GM21723 (cell line): ENCODE data around the gene LRMDA.
A peak's percentile ranks its signal among the peaks of the same experiment; 100 is the strongest.
"Not testable (repeated sequence)": the region's sequence is repeated elsewhere in the genome, so short reads cannot be mapped to it uniquely, and the experiment has no call there.

Source experiments
- ATAC-seq: cut with Tn5 transposase; IDR thresholded peaks from one replicate; pipeline ENCODE4 v1.9.1; 2021; ENCODE audit warnings: mild to moderate bottlenecking, moderate library complexity; ENCODE audit not compliant: unreplicated experiment

LRMDA gene

DNA sequence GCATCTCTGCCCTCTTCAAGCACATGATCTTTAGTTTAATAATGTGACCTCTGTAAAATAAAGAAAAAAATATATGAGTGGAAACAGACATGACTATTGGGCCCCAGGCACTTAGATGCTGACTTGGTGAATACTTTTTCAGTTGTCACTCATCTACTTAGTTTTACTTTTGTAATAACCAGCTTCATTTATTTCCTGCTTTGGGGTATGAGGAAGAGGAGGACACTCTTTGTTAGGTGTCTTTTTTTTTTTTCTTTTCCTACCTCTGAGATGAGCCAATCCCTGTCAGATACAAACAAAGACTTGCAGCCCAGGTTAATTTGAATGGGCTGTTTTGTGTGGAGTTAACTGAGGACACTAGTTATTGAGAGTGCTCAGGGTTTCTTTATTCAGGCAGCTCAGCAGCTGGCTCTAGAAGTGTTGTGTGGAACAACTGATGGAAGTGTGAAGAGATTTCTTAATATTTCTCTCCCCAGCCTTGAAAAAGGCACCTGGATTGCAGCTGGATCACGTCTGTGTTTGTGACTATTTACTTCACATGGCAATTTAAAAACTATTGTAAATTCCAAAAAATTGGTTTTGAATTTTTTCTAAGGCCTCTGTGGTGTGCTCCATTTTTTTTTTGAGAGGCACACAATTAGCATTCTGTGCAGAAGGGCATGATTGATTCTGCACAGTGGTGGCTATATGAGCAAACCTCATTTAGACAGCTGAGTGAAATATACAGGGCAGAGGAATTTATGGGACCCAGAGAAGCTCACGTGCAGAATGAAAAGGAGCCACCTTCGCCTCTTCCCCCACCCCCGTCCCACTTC, 333.8 kb downstream of the LRMDA start:
- no peak for ATAC-seq

DNA sequence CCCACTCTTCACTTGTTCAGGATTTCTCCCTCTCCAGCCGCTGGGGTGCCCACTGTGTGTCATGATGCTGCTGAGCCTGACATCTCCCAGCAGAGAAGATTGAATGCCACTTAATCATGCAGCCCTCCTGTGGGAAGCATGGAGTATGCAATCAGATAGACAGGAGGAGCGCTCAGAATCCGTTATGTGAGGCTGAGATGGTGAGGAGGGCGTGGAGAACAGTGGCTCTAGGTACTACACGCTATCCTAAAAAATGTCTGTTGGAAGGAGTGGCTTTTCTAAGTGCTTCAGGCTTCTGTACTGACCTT, 334.3 kb downstream of the LRMDA start:
- ATAC-seq: no peak

DNA sequence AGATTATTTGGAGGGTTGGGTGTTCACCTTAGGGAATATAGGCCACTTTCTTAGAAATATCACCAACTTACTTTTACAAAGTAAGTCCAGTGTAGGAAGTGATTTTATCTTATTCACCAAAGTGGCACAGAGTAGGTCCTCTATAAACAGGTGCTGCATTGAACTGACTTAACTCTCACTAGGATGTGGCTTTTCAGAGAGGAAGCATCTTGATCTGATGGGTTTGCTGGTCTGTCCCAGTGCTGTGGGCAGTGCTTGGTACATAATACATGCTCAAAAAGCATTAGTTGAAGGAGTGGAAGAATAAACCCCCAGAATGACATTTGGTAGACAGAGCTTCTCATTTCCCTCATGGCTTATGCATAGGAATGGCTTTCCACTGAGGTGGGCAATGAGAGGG, 334.7 kb downstream of the LRMDA start:
- no peak for ATAC-seq

DNA sequence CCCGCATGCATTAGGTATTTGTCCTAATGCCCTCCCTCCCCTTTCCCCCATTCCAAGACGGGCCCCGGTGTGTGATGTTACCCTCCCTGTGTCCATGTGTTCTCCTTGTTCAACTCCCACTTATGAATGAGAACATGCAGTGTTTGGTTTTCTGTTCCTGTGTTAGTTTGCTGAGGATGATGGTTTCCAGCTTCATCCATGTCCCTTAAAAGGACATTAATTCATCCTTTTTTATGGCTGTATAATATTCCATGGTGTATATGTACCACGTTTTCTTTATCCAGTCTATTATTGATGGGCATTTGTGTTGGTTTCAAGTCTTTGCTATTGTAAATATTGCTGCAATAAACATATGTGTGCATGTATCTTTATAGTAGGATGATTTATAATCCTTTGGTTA, 335.3 kb downstream of the LRMDA start:
- ATAC-seq: not testable (repeated sequence)

DNA sequence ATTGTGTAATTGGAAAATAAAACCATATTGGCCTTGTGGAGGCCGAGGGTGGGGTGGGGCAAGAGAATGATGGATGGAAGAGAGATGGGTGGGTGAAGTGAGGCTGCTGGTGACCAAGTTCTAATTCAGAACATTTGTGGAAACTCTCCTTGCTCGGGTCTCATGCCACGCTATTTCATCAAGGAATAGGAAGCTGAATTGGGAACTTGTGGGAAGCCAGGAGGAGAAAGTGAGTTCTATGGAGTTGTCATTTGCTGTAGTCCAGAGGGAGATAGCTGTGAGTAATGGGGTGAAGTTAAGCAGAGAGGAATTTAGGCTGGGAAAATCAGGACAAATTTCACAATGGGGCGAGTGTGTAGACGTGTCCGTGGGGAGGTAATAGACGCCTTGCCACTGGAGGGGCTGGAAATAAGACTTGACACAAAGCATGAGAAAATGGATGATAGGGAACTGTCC, 339.2 kb downstream of the LRMDA start:
- no peak for ATAC-seq

DNA sequence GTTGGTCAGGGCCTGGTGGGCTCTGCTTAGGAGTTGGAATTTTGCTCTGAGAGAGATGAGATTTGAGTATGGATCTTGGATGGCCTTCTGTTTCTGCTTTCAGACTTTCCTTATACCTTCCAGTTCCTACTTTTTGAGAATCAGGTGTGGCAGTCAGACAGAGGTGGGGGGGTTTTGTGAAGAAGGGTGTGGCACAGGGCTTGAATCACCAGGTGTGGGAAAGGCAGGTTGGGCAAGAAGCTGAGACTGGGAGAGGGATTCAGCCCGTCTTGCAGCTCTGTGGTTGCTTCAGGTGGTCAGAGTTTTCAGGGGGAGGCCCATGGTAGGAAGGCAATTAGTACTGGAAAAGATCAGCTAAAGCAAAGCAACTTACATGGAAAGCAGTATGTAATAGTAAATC, 340.2 kb downstream of the LRMDA start:
- no peak for ATAC-seq

DNA sequence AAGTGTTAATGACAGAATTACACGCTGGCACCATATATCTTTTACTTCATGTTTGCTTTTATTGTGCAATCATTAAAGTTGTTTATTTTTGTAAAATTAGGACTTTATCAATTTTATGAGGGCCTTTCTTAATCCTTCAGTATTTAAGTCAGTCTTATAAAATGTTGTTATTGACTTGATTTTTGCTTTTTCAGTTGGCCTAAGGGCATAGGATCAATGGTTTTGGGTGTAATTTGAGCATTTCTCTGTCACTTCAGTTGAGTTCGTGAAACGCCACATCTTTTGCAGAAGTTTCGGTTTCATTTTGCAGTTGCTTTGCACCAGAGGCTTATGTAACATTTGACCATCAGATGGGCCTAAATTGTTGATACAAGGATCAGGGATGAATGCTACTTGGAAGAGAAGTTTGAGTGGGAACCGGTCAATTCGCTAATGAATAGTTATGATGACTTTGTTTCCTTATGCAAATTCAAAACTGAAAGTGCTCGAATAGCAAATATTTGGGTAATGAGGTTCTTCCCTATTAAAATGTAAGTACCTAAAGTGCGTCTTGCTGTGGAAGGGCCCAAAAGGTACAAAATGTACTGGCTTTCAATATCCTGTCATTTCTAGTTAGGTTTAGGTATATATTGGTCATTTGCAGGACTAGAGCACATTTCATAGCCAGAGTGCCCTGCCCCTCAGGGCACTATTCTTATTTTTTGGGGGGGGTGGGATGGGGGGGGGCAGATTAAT, 340.9 kb downstream of the LRMDA start:
- ATAC-seq: peak; percentile 73

DNA sequence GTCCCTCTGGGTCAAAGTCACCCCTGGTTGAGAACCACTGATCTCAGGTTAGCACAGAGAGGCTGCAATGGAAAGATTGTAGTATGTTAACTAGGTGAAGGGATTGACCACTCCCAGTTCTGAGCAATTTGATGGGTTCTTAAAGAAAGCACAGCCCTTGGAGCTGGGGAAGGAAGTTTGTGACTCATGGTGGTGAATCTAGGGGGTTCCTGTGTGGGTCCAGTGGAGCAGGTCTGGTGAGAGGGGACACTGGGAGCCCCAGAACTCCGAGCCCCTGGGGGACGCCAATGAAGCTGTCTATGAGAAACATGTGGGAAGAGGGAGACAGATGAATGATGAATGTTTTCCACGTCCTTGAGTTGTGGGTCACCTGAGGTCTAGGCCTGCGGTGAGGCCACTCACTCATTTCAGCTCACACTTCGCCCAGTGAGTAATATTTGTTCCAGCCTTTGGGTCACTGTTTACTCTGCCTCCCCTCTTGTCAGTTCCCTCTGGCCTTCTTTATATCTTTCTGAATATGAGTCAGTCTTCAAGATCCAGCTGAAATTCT, 341.9 kb downstream of the LRMDA start:
- ATAC-seq: no peak

DNA sequence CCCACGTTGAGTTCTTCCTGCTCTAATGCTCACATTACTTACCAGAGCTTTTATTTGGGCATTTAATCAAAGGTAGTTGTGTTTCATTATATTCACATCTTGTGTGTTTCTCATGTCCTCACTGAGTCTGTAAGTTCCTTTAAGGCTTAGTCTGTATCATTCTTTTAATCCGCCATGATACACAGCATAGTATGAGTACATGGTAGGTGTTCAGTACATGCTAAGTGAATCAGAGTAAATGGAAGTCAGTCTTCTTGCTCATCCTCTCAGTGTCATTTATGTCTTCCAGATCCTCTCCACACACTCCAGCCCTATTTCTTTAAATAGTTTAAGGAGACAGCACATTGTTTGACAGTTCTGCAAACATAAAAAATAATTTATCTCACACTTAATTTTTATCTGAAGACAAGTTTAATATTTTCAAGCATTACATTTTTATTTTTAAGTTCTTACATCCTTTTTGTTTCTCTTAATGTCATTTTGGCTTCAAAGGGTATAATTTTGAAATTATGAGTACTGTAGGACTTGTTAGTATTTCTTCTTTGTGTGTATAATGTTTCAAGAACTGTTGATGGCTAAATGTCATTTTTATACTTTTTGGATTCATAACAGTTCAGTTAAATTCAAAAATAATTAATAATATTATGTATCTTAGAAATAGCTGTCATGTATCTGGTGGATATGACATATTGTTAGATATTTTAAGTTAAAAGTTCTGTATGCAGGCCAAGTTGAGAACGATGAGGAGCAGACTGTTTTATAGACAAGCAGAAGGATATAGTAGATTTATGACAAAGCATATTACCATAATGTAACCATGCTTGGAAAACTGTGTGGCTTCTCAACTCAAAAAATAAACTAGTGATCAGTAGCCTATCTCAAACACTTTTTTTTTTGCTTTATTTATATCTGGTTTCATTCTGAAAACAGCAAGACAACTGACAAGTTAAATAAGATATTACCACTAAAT, 342.7 kb downstream of the LRMDA start:
- no peak for ATAC-seq

DNA sequence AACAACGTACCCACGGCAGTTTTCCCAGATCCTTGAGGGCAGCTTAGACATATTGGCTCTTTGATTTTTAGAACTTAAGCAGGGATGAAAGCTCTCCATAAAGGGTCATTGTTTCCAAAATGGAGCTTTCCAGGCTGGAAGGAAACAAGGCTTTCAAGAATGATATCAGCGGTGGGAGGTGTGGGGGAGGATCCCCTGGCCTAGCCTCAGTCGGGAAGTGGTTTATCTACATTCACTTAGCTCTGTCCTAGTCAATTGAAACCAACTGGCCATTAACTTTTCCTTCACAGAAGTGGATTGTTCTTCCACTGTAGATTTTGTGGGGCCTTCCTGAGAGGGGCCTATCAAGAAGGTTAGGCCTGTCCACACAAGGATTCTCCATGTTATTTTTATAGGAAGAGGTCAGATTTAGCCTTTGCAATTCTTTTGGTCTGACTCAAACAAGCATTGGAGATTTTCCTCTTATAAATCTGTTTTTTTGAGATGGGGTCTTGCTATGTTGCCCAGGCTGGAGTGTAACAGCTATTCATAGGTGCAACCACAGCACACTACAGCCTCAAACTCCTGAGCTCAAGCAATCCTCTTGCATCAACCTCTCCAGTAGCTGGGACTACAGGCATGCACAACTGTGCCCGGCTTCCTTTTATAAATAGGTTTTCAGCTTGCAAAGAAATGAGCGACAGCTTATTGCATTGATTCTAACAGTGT, 343.5 kb downstream of the LRMDA start:
- ATAC-seq: no peak

DNA sequence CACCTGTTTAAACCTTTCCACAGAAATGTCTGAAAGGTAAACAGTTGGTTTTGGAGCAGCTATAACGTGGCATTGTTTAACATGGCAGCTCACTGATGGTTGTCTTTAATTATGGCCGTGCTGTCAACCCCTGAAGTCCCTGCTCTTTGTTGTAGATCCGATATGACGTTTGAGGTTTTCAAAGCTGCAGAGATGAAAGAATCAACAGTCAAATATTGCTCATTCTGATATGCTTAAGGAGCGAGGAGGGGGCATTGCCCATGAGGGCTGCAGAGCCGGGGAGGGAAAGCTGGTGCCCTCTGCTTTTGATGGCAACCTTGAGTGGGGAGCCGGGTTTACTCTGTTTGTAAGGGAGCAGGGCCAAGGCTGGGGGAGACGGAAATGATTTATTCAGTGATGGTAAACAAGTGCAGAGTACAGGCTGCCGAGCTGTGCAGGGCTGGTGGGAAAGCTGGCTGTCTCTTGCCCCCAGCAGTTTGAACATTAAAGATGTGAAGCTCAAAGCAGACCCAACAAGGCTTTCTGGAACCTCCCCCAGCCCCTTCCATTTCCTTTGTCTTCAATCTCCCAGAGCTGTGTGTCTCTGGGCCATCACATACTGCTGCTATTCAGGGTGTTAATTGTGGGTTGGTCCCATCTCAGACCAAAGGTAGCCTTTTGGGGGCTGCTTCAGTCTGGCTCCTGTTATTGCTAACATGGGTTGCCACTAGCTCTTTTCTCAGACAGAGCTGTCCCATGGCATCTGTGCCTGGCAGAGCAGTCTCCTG, 345.5 kb downstream of the LRMDA start:
- no peak for ATAC-seq

DNA sequence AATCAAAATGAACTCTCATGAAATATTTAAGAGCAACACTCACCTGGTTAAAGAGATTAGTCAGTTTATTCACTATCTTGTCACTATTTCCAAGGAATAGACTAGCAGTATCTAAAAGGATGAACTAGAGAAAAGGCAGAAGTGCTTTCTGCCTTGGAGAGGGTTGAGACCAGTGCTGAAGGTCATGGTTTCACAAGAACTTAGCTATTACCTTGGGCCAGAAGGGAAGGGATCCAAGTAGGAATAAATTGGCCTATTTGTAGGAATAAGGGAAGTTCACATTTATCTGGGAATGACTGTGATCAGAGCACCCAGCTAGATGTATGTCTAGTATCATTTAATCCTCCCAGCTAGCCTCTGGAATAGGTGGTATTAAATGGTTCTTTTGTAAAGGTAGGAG, 347.2 kb downstream of the LRMDA start:
- ATAC-seq: no peak

DNA sequence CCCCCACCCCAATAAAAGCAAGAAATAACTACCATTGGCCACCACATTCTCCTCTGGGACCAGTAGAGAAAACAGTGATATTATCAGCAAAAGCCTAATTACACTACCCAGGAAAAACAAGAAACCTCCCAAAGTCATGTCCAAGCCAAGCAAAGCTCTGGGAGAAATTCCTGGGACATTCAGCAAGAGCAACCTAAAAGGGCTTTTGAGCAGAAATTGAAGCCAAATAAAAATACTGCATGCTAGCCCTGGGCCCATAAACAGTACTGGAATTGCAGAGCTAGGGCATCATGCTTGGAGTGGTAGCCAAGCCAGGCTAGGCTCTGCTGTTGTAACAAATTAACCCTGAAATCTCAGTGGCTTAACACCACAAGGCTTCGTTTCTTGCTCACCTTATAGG, 347.9 kb downstream of the LRMDA start:
- no peak for ATAC-seq

DNA sequence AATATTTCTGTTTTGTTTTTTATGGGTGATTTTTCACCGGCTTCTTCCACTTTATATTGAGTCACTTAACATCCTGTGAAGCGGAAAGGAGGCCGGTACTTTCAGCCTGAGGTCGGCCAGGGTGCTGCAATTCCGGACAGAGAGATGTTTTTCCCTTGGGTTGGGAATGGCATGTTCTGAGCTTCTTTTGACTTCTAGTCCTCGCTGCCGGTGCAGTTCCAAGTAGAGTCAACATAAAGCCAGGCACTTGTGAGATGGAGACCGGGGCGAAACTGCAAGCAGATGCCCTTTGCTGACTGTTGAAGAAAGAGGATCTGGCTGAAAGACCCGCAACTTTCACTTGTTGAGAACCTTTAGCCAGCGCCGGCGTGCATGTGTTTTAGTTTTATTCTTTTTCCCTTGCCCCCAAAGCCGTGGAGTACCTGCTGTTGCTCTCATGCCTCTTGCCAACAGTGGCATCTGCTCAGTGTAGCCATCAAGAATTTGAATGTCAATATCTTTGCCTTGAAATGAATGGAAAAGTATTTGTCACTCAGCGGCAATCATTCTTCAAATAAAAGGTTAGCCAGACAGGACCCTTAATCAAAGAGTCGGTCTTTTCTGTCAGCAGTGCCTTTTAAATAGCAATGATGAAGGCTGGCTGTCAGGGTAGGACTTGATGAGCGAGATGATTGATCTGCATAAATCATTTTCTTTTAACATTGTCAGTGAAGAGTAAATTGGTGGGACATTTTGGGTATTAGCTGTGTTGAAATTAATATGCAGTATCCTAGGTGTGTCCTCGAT, 351.2 kb downstream of the LRMDA start:
- no peak for ATAC-seq

DNA sequence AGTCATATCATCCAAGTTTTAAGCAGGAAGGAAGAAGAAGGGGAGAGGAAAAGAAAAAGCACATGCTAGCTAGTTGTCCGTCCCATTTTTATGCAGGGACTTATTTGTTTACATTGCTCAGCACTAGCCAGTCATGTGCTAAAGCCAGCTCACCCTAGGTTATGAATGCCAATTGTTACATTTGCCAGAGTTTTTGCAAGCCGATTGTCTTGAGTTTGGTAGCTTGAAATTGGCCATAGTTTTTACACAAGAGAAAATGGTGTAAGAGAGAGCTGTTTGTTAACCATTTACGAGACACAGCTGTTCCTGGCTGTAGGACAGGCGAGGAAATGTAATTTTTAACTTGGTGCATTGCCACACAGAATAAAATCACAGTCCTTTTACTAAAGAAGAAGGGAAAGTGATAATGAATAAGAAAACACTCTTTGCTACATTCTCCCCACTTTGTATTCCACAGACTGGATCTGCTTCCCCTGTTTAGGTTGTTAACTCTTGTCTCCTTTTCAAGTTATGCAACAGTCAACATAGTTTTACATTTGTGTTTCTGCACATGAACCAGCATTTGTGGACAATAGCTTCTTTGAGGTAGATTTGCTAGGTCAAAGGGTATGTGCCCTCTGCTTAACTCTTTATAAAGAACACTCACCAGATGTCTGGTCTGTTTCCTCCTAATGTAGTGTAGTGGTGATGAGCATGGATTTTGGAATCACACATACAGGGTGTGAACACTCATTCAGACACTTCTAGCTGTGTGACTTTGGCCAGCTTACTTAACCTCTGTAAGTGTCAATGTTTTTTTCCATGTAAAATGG, 357.2 kb downstream of the LRMDA start:
- ATAC-seq: no peak

DNA sequence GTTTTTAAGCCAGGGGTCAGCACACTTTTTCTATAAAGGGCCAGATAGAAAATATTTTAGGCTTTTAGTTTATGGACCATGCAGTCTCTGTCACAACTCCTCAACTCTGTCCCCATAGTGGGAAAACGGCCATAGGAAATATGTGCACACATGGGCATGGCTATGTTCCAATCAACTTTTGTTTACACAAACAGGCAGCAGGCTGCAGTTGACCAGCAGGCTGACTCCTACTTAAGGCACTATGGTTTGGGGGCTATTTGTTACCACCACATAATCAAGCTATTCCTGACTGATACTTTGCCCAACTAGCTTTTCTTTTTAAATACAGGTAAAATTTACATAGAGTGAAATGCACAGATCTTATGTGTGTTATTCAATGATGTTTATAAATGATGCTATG, 362.4 kb downstream of the LRMDA start:
- ATAC-seq: no peak

DNA sequence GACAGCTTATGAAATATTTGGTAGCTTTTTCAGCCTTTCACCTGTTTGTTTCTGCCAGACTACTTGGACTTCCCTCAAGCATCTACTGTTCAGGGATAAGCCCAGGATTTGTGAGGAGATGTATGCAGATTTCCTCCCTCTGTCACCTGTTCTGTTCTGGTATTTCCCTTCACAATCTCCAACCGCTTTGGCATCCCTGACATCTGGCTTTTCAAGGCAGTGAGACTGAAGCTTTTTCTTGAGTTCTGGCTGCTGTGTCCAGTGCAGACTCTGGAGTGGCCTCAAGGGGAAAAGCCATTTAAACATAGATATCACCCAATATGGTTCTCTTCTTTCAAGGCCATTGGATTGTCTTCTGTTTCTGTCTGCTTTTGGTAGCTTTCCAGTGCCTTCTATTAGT, 369.7 kb downstream of the LRMDA start:
- no peak for ATAC-seq

DNA sequence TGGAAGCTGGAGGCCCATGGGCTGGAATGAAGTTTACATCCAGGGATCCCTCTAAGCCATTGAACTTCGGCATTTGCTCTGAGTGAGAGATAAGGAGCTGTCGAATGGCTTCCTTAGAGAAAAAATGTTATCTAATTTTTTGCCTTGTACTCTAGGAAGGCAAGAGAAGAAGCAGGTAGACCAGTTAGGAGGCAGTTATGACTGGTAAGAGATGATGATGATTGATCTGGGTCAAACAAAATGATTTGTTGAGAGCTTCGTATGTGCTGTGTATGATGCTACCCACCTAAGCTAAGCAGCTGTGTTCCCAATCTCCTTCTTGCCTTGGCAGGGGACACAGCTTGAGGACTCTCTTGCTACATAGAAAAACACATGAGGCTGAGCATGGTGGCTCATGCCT, 370.2 kb downstream of the LRMDA start:
- no peak for ATAC-seq
